ENCODE results near the gene CDC123.

DNA sequence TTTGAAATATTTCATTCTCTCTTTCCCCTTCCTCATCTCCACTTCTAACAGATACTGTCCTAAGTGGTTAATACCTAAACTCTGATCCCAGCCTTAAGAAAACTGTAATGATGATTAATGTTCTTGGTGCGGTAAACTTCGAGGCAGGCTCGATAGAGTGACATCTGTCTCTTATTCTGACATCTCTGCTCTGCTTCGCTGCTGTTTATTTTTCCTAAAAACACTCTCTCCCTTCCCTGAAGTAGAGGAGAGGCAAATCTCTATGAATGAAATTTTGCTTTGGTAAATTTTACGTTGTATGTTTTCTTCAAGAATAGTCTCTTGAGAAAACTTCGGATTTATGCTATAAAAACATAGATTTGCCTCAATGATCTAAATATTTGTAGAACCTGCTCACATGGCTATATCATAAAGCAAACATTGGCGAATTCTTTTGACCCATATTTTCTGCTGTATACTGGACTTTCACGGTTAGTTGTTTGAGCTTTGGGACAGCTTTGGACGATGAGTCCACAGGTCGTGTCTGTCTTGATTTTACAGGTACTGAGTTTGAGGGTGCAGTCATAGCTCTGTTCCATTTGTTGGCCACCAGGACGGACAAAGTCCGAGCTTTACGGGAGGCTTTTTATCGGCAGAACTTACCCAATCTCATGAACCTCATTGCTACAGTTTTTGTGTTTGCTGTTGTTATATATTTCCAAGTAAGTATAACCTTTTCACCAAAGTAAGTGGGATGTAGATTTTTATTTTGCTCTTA is 39.4 kb upstream of the CDC123 start:
- TF ChIP-seq, protein P1, sequence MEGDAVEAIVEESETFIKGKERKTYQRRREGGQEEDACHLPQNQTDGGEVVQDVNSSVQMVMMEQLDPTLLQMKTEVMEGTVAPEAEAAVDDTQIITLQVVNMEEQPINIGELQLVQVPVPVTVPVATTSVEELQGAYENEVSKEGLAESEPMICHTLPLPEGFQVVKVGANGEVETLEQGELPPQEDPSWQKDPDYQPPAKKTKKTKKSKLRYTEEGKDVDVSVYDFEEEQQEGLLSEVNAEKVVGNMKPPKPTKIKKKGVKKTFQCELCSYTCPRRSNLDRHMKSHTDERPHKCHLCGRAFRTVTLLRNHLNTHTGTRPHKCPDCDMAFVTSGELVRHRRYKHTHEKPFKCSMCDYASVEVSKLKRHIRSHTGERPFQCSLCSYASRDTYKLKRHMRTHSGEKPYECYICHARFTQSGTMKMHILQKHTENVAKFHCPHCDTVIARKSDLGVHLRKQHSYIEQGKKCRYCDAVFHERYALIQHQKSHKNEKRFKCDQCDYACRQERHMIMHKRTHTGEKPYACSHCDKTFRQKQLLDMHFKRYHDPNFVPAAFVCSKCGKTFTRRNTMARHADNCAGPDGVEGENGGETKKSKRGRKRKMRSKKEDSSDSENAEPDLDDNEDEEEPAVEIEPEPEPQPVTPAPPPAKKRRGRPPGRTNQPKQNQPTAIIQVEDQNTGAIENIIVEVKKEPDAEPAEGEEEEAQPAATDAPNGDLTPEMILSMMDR (IDR thresholded peaks at IDR 0.05): no peak
- TF ChIP-seq POLR2A (IDR thresholded peaks at IDR 0.05) (no peak), POLR2AphosphoS5 (IDR thresholded peaks at IDR 0.05) (no peak), EP300 (IDR thresholded peaks at IDR 0.05) (no peak)

Data from suprapubic skin (tissue), 4 donors.